ENCODE measurements around the gene TJP1. TPM values are rescaled to one million over a fixed set of nuclear protein-coding genes. Genes with fewer than 3 reads are reported as not detected.
"Not testable (repeated sequence)": the region's sequence is repeated elsewhere in the genome, so short reads cannot be mapped to it uniquely, and the experiment has no call there.

TJP1 gene
- total RNA-seq, 2 donors from 2014 or later: 47.2 to 70.1 TPM

DNA sequence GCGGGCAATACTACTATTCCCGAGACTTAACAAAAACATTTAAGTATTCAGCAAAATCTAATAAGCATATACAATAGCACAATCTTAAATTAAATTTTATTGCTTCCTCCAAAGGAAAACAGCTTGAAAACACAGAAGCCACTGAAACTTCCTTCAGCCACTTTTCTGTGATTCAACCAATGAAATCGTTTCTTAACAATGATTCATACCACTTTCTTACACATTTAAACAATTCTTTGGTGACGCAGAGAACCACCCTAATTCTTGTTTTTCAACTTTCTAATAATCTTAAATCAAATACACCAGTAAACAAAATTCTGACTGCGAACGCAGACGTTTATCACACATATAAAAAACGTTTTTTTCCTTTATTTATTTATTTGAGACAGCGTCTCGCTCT, 4.1 kb downstream of the TJP1 start:
- intact Hi-C loops (cut with DNase I): no loop called here
- Histone ChIP-seq H3K4me3 (no peak overlapping the region), H3K4me1 (peaks cover 13% of the 10 kb centered on the region), H3K36me3 (no peaks in the 10 kb centered on the region), H3K9me3 (no peaks in the 10 kb centered on the region), H3K27me3 (no peaks in the 10 kb centered on the region), H3K9ac (ENCODE audit: low read depth in 2 of 2, low read length in 2 of 2) (no peak overlapping the region), H3K27ac (no peak overlapping the region)
- no peak for DNase-seq
- TF ChIP-seq CTCF (IDR thresholded peaks at IDR 0.05): no peak

- DNase-seq; H3K27ac ChIP-seq; H3K27me3 ChIP-seq; H3K9ac ChIP-seq (ENCODE audit: low read depth in 2 of 2, low read length in 2 of 2); intact Hi-C loops (cut with DNase I); H3K4me3 ChIP-seq; H3K36me3 ChIP-seq; H3K9me3 ChIP-seq: not testable (repeated sequence)
- H3K4me1 ChIP-seq: peaks cover 13% of the 10 kb centered on the region
Measured at GRCh38 chr15:29817455-29817854, 4.8 kb downstream of the TJP1 start.

DNA sequence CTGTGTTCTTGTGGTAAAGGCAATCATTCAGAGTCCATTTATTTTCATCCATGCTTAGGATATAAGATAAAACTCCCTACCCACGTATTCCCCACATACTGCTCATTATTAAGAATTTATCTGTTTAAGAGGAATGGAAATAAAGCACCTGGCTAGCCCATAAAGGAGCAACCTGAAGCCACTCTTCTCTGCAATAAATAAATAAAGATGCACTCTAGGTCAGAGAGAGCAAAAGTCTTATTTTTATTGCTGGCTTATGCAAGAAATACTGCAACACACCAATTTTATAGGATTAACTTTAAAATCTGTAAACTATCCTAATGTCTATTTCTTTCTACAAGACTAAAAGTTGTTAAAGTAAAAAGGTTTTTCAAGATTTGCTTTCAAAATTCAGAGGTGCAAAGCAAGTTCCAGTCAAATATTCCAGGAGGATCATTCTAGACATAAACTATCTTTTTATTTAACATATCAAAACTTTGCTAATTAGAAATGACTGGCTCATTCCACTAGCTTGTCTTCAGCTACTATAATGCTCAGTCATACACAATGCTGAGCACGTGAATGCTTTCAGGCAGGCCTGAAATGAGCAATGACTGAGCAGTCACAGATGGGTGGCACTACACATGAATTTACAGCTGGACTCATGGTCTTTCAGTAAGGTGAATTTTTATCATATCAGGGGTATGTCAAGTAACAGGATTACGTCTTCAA, 7.1 kb downstream of the TJP1 start:
- Histone ChIP-seq H3K4me1 (peaks cover 13% of the 10 kb centered on the region), H3K9ac (ENCODE audit: low read depth in 2 of 2, low read length in 2 of 2) (no peak overlapping the region), H3K36me3 (no peaks in the 10 kb centered on the region), H3K9me3 (no peaks in the 10 kb centered on the region), H3K4me3 (no peak overlapping the region), H3K27me3 (no peaks in the 10 kb centered on the region), H3K27ac (no peak overlapping the region)
- intact Hi-C loops (cut with DNase I): no loop called here
- no peak for TF ChIP-seq CTCF (IDR thresholded peaks at IDR 0.05)
- no peak for DNase-seq

DNA sequence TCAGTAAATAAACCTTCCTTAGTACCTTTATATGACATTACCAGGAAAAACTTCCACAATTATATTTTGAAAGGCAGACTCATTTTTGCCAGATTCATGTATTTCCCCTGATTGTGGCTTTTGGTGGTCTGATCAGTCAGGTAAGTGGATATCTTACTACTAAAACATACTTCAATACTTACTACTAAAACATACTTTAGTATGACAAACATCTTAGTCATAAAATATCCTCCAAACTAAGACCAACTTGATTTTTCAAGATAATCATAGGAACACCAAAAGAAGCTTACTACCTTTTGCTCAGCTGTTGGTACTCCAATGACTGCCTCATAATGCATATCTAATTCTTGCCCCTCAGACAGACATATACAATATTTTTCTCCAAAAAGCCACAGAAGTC, 9.3 kb downstream of the TJP1 start:
- TF ChIP-seq CTCF (IDR thresholded peaks at IDR 0.05): no peak
- Histone ChIP-seq H3K27ac (no peak overlapping the region), H3K9me3 (no peaks in the 10 kb centered on the region), H3K4me3 (no peak overlapping the region), H3K9ac (ENCODE audit: low read depth in 2 of 2, low read length in 2 of 2) (no peak overlapping the region), H3K36me3 (no peaks in the 10 kb centered on the region), H3K4me1 (peaks cover 8% of the 10 kb centered on the region), H3K27me3 (no peaks in the 10 kb centered on the region)
- DNase-seq: no peak
- intact Hi-C loops (cut with DNase I): no loop called here

DNA sequence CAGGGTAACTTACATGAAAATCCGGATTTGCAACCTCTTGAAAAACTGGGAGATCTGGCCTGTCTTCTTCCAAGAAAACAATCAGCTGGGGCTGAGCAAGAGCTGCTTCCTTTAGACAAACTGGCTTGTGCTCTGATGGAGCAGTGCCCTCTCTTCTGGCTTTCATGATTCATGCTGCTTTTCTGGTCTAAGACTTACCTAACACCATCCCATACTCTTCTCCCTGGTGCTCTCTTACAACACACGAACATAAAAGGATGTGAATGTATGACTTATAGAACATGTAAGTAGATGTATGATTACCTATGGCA, 9.9 kb downstream of the TJP1 start:
- Histone ChIP-seq H3K27me3 (no peaks in the 10 kb centered on the region), H3K9me3 (no peaks in the 10 kb centered on the region), H3K4me3 (no peak overlapping the region), H3K27ac (no peak overlapping the region), H3K36me3 (no peaks in the 10 kb centered on the region), H3K4me1 (peaks cover 8% of the 10 kb centered on the region), H3K9ac (ENCODE audit: low read depth in 2 of 2, low read length in 2 of 2) (no peak overlapping the region)
- intact Hi-C loops (cut with DNase I): no loop called here
- no peak for TF ChIP-seq CTCF (IDR thresholded peaks at IDR 0.05)
- DNase-seq: peak; percentile 32

- H3K27me3 ChIP-seq: no peaks in the 10 kb centered on the region
- H3K4me3 ChIP-seq: no peak overlapping the region
- no peaks in the 10 kb centered on the region for H3K36me3 ChIP-seq
- H3K4me1 ChIP-seq: peaks cover 8% of the 10 kb centered on the region
- H3K9me3 ChIP-seq: no peaks in the 10 kb centered on the region
- intact Hi-C loops (cut with DNase I): no loop called here
- no peak for TF ChIP-seq CTCF (IDR thresholded peaks at IDR 0.05)
- no peak overlapping the region for H3K9ac ChIP-seq (ENCODE audit: low read depth in 2 of 2, low read length in 2 of 2)
- H3K27ac ChIP-seq: no peak overlapping the region
- no peak for DNase-seq
Measured at GRCh38 chr15:29811691-29812383, 10.4 kb downstream of the TJP1 start.

All from colonic mucosa (tissue), 4 donors.